SHP77 treated with DMSO at 0.1 percent for 48 hours (cell line): Measurements from ENCODE around the gene FILIP1.
"Not testable (repeated sequence)": the region's sequence is repeated elsewhere in the genome, so short reads cannot be mapped to it uniquely, and the experiment has no call there.

Experiments used
- DNase-seq: peaks from one replicate; lab custom pipeline; 2025; lab: John Stamatoyannopoulos, UW

Gene FILIP1

GRCh38 chr6:75421316-75422023 lies 72.1 kb downstream of the FILIP1 start:
- no peak for DNase-seq

- DNase-seq: no peak
Observed at GRCh38 chr6:75419980-75420379, 73.6 kb downstream of the FILIP1 start.

- no peak for DNase-seq
Observed at GRCh38 chr6:75419416-75419815, 74.2 kb downstream of the FILIP1 start.

- no peak for DNase-seq
Observed at GRCh38 chr6:75418233-75418632, 75.4 kb downstream of the FILIP1 start.

GRCh38 chr6:75416443-75416842 lies 77.2 kb downstream of the FILIP1 start:
- DNase-seq: no peak

- no peak for DNase-seq
Observed at GRCh38 chr6:75415804-75416203, 77.8 kb downstream of the FILIP1 start.

GRCh38 chr6:75414445-75415021 lies 79.1 kb downstream of the FILIP1 start:
- DNase-seq: no peak

GRCh38 chr6:75412969-75413662 lies 80.5 kb downstream of the FILIP1 start:
- no peak for DNase-seq

GRCh38 chr6:75410564-75410963 lies 83.0 kb downstream of the FILIP1 start:
- not testable (repeated sequence) for DNase-seq

GRCh38 chr6:75409928-75410327 lies 83.7 kb downstream of the FILIP1 start:
- DNase-seq: no peak

GRCh38 chr6:75409286-75409685 lies 84.3 kb downstream of the FILIP1 start:
- DNase-seq: no peak

GRCh38 chr6:75403563-75404080 lies 90.0 kb downstream of the FILIP1 start:
- no peak for DNase-seq

- peak; percentile 14 for DNase-seq
Observed at GRCh38 chr6:75402296-75402695, 91.3 kb downstream of the FILIP1 start.

GRCh38 chr6:75397656-75398465 lies 95.7 kb downstream of the FILIP1 start:
- no peak for DNase-seq

- no peak for DNase-seq
Observed at GRCh38 chr6:75397171-75397570, 96.4 kb downstream of the FILIP1 start.

- no peak for DNase-seq
Observed at GRCh38 chr6:75396005-75396800, 97.4 kb downstream of the FILIP1 start.

GRCh38 chr6:75393806-75394205 lies 99.8 kb downstream of the FILIP1 start:
- DNase-seq: no peak

GRCh38 chr6:75391276-75391675 lies 102.3 kb downstream of the FILIP1 start:
- no peak for DNase-seq

GRCh38 chr6:75386050-75386770 lies 107.4 kb downstream of the FILIP1 start:
- no peak for DNase-seq

- DNase-seq: no peak
Observed at GRCh38 chr6:75384116-75384515, 109.5 kb downstream of the FILIP1 start.

GRCh38 chr6:75382634-75382900 lies 111.0 kb downstream of the FILIP1 start:
- DNase-seq: no peak
